Activated CD8-positive, alpha-beta memory T cell treated with anti-CD3 and anti-CD28 coated beads, Interleukin-2, amount 10 ng/mL, durations not matched to agents 7 days and 5 days (primary cell): ENCODE results near the gene ADTRP. TPM values are rescaled to one million over a fixed set of nuclear protein-coding genes. Genes with fewer than 3 reads are reported as not detected.

Experiments
- ATAC-seq: fragments of 150-1000 bp; cut with Tn5 transposase; one replicate; pipeline ENCODE4 v1.10.0; 2021; ENCODE audit warnings: moderate library complexity
- CTCF ChIA-PET: fragments of 350-600 bp; sonication (Branson Sonifier 250); formaldehyde crosslinking; loops from one replicate; lab custom pipeline; 2021; ENCODE audit warnings: antibody characterized with exemption; lab: Charles Lee
- DNase-seq: peaks from one replicate; pipeline ENCODE4 v3.0.0-alpha.2; 2020
- H3K27ac Mint-ChIP-seq: one replicate; pipeline ENCODE4 v1.8.0; 2021; ENCODE audit warnings: mild to moderate bottlenecking, mixed read lengths
- H3K27me3 Mint-ChIP-seq: one replicate; pipeline ENCODE4 v1.8.0; 2021; ENCODE audit warnings: mixed read lengths
- H3K36me3 Mint-ChIP-seq: one replicate; pipeline ENCODE4 v1.8.0; 2021; ENCODE audit warnings: mild to moderate bottlenecking, mixed read lengths
- H3K4me1 Mint-ChIP-seq: one replicate; pipeline ENCODE4 v1.8.0; 2021; ENCODE audit warnings: mixed read lengths
- H3K4me3 Mint-ChIP-seq: one replicate; pipeline ENCODE4 v1.8.0; 2021; ENCODE audit warnings: mild to moderate bottlenecking, moderate library complexity, mixed read lengths
- H3K9me3 Mint-ChIP-seq: one replicate; pipeline ENCODE4 v1.8.0; 2022; ENCODE audit warnings: low read depth, mixed read lengths
- total RNA-seq, 2 experiments: library from RNA; stranded (reverse); gene quantifications; one replicate each; pipeline ENCODE4 v1.2.3, GENCODE V29; 2021

The ADTRP gene
- total RNA-seq, 2 experiments from 2014 or later, result 0.47 to 2.0 TPM

GRCh38 chr6:11672669-11673068 is 105.9 kb downstream of the ADTRP start:
- CTCF ChIA-PET, result no interaction called here
- Mint-ChIP-seq H3K4me3 (no peak overlapping the region), H3K36me3 (no peaks in the 10 kb centered on the region), H3K27ac (no peak overlapping the region), H3K4me1 (no peaks in the 10 kb centered on the region), H3K9me3 (no peaks in the 10 kb centered on the region), H3K27me3 (peaks cover 42% of the 10 kb centered on the region)
- ATAC-seq (no peak), DNase-seq (no peak)

DNA sequence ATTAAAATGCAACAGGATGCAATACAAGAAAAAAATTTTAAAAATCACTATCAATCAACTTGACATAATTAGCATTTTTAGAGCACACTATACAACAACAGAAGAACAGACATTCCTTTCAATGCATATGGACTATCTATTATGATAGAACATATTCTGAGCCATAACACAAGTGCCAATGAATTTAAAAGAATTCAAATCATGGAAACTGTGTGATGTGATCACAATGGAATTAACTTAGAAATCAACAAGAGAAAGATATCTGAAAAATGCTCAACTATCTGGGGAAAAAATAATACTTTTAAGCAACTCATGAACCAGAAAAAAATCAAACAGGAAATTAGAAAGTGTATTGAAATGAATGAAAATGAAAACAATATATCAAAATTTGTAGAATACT is 106.3 kb downstream of the ADTRP start:
- no peaks in the 10 kb centered on the region for H3K9me3 Mint-ChIP-seq
- ATAC-seq, result no peak
- DNase-seq, result no peak
- CTCF ChIA-PET, result no interaction called here
- H3K4me1 Mint-ChIP-seq, result no peaks in the 10 kb centered on the region
- H3K36me3 Mint-ChIP-seq, result no peaks in the 10 kb centered on the region
- no peak overlapping the region for H3K4me3 Mint-ChIP-seq
- no peak overlapping the region for H3K27ac Mint-ChIP-seq
- peaks cover 46% of the 10 kb centered on the region for H3K27me3 Mint-ChIP-seq

- no peaks in the 10 kb centered on the region for H3K9me3 Mint-ChIP-seq
- CTCF ChIA-PET, result no interaction called here
Observed at GRCh38 chr6:11669696-11670095, 108.9 kb downstream of the ADTRP start.

DNA sequence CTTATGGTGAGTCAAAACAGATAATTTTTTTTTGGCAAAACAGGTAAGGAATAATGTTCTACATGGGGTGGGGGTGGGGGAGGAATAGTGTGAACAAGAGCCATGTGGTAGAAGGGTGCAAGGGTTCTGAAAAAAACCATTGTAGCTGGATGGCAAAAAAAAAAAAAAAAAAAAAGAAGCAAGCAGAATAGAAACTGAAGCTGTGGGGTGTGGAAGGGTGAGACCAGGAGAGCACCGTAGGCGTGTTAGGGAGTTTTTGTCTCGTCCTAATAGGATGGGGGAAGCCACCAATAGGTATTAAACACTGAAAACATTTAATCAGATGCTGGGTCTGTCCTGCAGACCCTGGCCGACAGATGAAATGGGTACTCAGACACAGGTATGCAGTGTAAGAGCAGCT is 110.1 kb downstream of the ADTRP start:
- ATAC-seq (no peak), DNase-seq (no peak)
- CTCF ChIA-PET, result interaction anchor here (0.8 kb wide), 1 partner anchor 12 kb away, joined by 6 read pairs; no protein-coding TSS in a partner anchor
- Mint-ChIP-seq H3K27me3 (peaks cover 33% of the 10 kb centered on the region), H3K4me3 (no peak overlapping the region), H3K27ac (no peak overlapping the region), H3K4me1 (no peaks in the 10 kb centered on the region), H3K36me3 (no peaks in the 10 kb centered on the region), H3K9me3 (no peaks in the 10 kb centered on the region)

More at GRCh38 chr6:11669696-11670095, 108.9 kb downstream of the ADTRP start:
- no peak overlapping the region for H3K4me3 Mint-ChIP-seq
- H3K36me3 Mint-ChIP-seq, result no peaks in the 10 kb centered on the region
- H3K27ac Mint-ChIP-seq, result no peak overlapping the region
- no peak for DNase-seq
- ATAC-seq, result no peak
- H3K27me3 Mint-ChIP-seq, result peaks cover 40% of the 10 kb centered on the region
- no peaks in the 10 kb centered on the region for H3K4me1 Mint-ChIP-seq

DNA sequence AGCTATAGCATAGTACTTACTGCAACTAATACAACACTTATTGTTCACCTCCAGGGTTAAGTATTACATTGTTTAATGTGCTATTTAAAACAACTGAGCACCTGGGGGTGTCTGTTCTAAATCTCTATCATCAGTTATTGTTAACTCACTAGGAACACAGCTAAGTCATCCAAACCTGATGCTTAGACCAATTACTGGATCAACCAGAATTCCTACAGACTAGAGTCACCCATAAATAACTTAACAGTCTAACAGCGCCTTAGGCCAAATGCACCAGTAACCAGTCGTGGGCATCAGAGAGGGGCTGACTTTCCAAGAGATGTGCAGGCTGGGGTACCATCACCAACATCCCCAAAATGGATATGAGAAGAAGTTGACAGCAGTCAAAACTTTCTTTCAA is 110.7 kb downstream of the ADTRP start:
- Mint-ChIP-seq H3K9me3 (no peaks in the 10 kb centered on the region), H3K27ac (no peak overlapping the region), H3K4me1 (no peaks in the 10 kb centered on the region), H3K27me3 (peaks cover 35% of the 10 kb centered on the region), H3K4me3 (no peak overlapping the region), H3K36me3 (no peaks in the 10 kb centered on the region)
- DNase-seq, result no peak
- no peak for ATAC-seq
- CTCF ChIA-PET, result no interaction called here

DNA sequence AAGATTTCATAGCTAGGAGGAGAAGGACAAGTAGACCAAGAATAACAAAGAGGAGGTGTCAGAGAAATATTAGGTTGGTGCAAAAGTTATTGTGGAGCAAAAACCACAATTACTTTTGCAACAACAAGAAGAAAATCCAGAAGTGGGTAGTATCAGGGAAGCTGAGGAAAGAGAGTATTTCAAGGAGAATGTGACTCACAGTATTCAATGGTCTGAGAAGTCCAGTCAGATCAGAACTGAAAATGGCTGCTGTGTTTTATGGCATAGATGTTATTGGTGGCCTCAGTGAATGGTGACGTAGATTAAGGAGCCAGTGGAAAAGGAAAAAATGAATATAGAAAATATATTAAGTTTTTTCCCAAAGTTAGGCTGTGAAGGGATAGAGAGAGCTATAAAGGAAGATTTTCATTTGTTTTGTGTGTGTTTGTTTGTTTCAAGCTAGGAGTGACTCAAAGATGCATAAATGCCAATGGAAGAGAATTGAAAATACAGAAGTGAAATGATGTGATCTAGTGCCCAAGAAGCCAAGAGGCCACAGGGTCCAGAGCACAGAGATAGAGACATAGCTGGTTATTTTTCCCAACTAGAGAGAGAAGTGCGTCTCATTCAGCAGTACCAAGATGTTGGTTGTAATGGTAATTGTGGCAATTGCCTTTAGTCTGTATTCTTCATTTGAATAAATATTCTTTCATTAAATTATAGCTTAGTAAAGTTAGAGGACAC is 112.8 kb downstream of the ADTRP start:
- CTCF ChIA-PET, result interaction anchor here (1.1 to 1.5 kb wide), 3 partner anchors 10 to 624 kb away, joined by 3 to 7 read pairs (median 4); partner anchors contain the start of gene EDN1
- Mint-ChIP-seq H3K4me3 (no peak overlapping the region), H3K9me3 (no peaks in the 10 kb centered on the region), H3K27ac (no peak overlapping the region), H3K27me3 (peaks cover 20% of the 10 kb centered on the region), H3K4me1 (no peaks in the 10 kb centered on the region), H3K36me3 (no peaks in the 10 kb centered on the region)
- ATAC-seq, result no peak
- no peak for DNase-seq

Other genes starting within 250 kb of the ADTRP start
- 1 to 10 TPM in 1 of 2 experiments, under 1 TPM in 1; 0.70 to 1.7 TPM for gene TMEM170B, start 241.1 kb downstream of the ADTRP start, total RNA-seq
- 10 to 100 TPM; 31.1 to 42.0 TPM for gene HIVEP1, start 233.5 kb upstream of the ADTRP start, total RNA-seq